Muscle of arm (tissue), 12 donors: Measurements from ENCODE around the gene MDGA2. TPM values are rescaled to one million over a fixed set of nuclear protein-coding genes. Genes with fewer than 3 reads are reported as not detected.
"Not testable (repeated sequence)": the region's sequence is repeated elsewhere in the genome, so short reads cannot be mapped to it uniquely, and the experiment has no call there.

Experiments
- DNase-seq: peaks from one replicate; pipeline ENCODE4 v3.0.0-alpha.2; 2013
- polyA plus RNA-seq, 12 donors: library from polyadenylated mRNA; unstranded; fragments of 120-200 nt; gene quantifications; one replicate each; pipeline ENCODE4 v1.2.1, GENCODE V29; 2013; ENCODE audit not compliant: insufficient read length in 12 of 12

MDGA2 gene
- polyA plus RNA-seq, 12 donors, result 0.19 to 0.66 (median 0.40) TPM; not detected in 2

- DNase-seq, result no peak
These were observed 724.3 kb downstream of the MDGA2 start for GRCh38 chr14:46951103-46951502.

GRCh38 chr14:46940611-46941010 lies 734.8 kb downstream of the MDGA2 start:
- DNase-seq, result no peak

- no peak for DNase-seq
These were observed 754.9 kb downstream of the MDGA2 start for GRCh38 chr14:46920542-46920941.

GRCh38 chr14:46915539-46915938 lies 759.9 kb downstream of the MDGA2 start:
- not testable (repeated sequence) for DNase-seq

- no peak for DNase-seq
These were observed 772.6 kb downstream of the MDGA2 start for GRCh38 chr14:46902837-46903236.

GRCh38 chr14:46894476-46894875 lies 780.9 kb downstream of the MDGA2 start:
- no peak for DNase-seq

- no peak for DNase-seq
These were observed 788.3 kb downstream of the MDGA2 start for GRCh38 chr14:46887144-46887543.

GRCh38 chr14:46885566-46885965 lies 789.8 kb downstream of the MDGA2 start:
- DNase-seq, result no peak

GRCh38 chr14:46861753-46862152 lies 813.7 kb downstream of the MDGA2 start:
- no peak for DNase-seq

GRCh38 chr14:46840944-46841720 lies 834.3 kb downstream of the MDGA2 start:
- DNase-seq, result no peak

GRCh38 chr14:46820291-46820690 lies 855.1 kb downstream of the MDGA2 start:
- no peak for DNase-seq

- no peak for DNase-seq
These were observed 856.3 kb downstream of the MDGA2 start for GRCh38 chr14:46819117-46819516.

- DNase-seq, result no peak
These were observed 857.3 kb downstream of the MDGA2 start for GRCh38 chr14:46818147-46818546.

GRCh38 chr14:46793144-46793543 lies 882.3 kb downstream of the MDGA2 start:
- DNase-seq, result no peak
